HG02759 (cell line): ENCODE results near the gene TRAF7.

Experiments used
- ATAC-seq: cut with Tn5 transposase; IDR thresholded peaks from one replicate; pipeline ENCODE4 v1.9.1; 2021; ENCODE audit warnings: mild to moderate bottlenecking, moderate library complexity; ENCODE audit not compliant: unreplicated experiment

Gene TRAF7

GRCh38 chr16:2180962-2181923 is 25.7 kb downstream of the TRAF7 start:
- no peak for ATAC-seq

DNA sequence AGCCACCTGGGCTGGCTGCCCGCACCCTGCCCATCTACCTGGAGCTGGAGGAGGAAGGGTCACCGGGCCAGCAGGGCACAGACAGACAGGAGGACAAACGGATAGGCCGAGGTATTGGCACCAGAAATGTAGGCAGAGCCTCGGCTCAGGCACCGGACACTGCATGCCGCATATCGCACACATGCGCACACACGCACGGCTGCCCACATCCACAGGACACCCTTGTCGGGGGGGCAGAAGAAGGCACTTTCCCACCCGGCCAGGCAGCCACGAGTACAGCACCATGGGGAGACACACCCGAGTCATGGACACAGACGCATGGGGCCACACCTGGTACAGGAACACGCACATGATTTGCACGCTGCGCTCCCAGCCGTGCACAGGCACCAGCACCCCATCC is 26.4 kb downstream of the TRAF7 start:
- ATAC-seq, result no peak

- ATAC-seq, result no peak
These were observed 28.1 kb downstream of the TRAF7 start for GRCh38 chr16:2183671-2184070.

- no peak for ATAC-seq
These were observed 28.8 kb downstream of the TRAF7 start for GRCh38 chr16:2184346-2184745.

DNA sequence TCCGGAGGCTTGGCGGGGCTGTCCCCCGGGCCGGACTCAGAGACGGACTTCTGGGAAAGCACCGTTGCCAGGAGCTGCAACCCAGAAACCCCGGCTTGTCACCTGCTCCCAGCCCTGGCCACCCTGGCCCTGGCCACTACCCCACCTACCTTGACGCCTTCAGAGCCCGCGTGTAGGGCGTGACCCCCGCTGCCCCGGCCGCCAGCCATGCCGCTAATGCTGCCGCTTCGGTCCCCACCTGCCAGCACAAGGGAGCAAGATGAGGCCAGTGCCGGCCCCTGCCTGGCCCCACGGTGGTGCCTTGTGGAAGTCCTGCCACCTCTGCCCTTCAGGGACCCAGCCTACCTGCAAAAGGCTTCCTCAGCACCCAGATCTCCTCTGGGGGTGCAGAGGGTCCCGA is 29.4 kb downstream of the TRAF7 start:
- ATAC-seq, result no peak

DNA sequence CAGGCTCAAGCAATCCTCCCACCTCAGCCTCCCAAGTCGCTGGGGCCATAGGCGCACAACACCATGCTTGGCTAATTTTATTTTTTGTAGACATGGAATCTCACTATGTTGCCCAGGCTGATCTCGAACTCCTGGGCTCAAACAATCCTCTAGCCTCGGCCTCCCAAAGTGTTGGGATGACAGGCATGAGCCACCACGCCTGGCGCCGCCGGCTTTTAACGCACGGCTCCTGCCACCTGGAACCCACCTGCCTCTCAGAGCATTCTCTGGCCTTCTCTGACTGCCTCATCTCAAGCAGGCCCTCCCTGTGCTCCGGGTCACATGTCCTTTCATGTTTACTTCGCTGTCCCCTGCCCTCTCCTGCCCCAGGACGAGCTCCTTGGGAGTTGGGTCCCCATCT is 30.5 kb downstream of the TRAF7 start:
- ATAC-seq, result no peak

DNA sequence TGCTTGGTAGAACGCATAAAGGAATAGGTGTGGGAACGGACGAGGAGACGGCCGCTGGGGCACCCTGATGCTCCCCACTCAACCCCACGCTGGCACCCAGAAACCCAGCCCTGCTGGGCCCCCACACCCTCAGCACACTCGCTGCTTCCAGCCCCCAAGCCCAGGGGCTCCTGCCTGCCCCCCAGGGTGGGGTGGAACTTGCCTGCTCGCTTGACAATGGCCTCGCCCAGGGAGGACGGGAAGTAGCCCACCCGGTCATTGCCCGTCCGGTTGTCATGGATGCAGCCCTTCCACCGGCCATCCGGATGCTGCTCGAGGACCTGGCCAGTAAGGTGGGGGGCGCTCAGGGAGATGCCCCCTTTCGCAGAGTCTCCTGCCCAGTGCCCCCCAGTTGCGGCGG is 30.9 kb downstream of the TRAF7 start:
- no peak for ATAC-seq

DNA sequence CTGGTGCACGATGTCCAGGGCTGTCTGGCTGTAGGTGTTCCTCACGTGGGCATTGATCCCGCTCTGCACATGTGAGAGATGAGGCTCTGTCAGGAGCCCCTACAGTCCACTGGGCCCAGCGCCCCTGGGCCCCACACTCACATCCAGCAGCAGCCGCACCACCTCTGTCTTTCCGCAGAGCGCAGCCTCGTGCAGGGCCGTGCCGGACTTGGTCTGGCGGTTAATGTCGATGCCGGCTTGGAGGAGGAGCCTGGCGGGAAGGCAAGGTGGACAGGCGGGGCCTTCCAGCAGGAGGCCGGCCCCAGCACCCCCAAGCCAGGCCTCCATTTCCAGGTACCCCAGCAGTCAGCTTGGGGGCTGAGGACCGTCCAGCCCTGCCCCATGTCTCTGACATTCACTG is 31.6 kb downstream of the TRAF7 start:
- ATAC-seq, result no peak

GRCh38 chr16:2188395-2188794 is 32.8 kb downstream of the TRAF7 start:
- ATAC-seq, result no peak

- ATAC-seq, result no peak
These were observed 33.8 kb downstream of the TRAF7 start for GRCh38 chr16:2189252-2189893.

- ATAC-seq, result no peak
These were observed 34.5 kb downstream of the TRAF7 start for GRCh38 chr16:2190002-2190658.

DNA sequence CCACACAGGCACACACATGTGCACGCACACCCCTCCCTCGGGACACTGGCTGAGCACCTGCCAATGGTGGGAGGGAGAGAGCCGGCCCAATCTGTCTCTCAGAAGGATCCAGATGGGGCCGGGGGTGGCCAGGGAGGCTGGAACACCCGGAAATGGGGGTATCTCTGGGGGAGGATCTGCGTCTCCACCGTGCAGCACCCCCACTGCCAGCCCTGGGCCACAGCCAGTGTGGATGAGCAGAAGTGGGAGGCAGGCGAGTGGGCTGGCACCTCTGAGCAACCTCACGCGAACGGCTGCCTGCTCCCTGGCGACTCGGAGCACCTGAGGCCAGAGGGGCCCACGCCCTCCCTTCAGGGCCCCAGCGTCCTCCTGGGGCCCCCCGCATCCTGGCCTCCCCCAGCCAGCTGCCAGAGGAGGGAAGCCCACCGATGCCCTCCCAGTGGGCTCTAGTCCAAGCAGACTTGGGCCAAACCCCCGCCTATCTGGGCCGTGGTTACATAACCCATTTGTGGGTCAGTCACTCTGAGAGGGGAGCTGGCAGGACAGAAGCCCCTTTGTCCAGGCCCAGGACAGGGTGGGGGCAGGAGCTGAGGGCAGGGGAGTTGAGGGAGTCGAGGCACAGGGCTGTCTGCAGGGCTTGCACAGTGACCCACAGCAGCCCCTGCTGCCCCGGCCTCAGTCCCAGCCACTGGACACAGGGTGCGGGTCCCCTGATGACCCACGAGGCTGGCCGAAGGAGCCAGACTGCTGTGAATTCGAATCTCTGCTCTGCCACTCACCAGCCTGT is 35.3 kb downstream of the TRAF7 start:
- ATAC-seq, result no peak

- ATAC-seq, result no peak
These were observed 35.8 kb downstream of the TRAF7 start for GRCh38 chr16:2191446-2191706.

GRCh38 chr16:2194166-2194834 is 38.7 kb downstream of the TRAF7 start:
- no peak for ATAC-seq

GRCh38 chr16:2194852-2195321 is 39.3 kb downstream of the TRAF7 start:
- ATAC-seq, result no peak

GRCh38 chr16:2195322-2196161 is 40.0 kb downstream of the TRAF7 start:
- no peak for ATAC-seq

GRCh38 chr16:2196162-2196980 is 40.8 kb downstream of the TRAF7 start, which contains the start of gene CASKIN1:
TSS of gene CASKIN1 (minus strand) at chr16:2196605. CDS start at chr16:2196432, 173 bp downstream.
- no peak for ATAC-seq

GRCh38 chr16:2196981-2197511 is 41.5 kb downstream of the TRAF7 start:
- no peak for ATAC-seq
